Colonic mucosa (tissue), 4 donors: ENCODE results near the gene GAK. TPM values are rescaled to one million over a fixed set of nuclear protein-coding genes. Genes with fewer than 3 reads are reported as not detected.

Experiments
- DNase-seq: peaks from one replicate; pipeline ENCODE4 v3.0.0-alpha.2; 2020
- H3K27ac ChIP-seq: fragments of 200-600 bp; one replicate; pipeline ENCODE4 v1.8.0; 2021
- H3K27me3 ChIP-seq: fragments of 200-600 bp; one replicate; pipeline ENCODE4 v1.8.0; 2021
- H3K36me3 ChIP-seq: fragments of 200-600 bp; one replicate; pipeline ENCODE4 v1.8.0; 2021
- H3K4me1 ChIP-seq: fragments of 200-600 bp; one replicate; pipeline ENCODE4 v1.8.0; 2021; ENCODE audit warnings: mild to moderate bottlenecking
- H3K4me3 ChIP-seq: fragments of 200-600 bp; one replicate; pipeline ENCODE4 v1.8.0; 2021
- H3K9ac ChIP-seq, 2 donors: one replicate each; pipeline ENCODE4 v1.7.0; 2013; ENCODE audit warnings: control low read depth in 2 of 2, low read depth in 2 of 2, low read length in 2 of 2
- H3K9me3 ChIP-seq: fragments of 200-600 bp; one replicate; pipeline ENCODE4 v1.8.0; 2021
- intact Hi-C: fragments of 100-400 bp; cut with DNase I; formaldehyde crosslinking; loops from one replicate; pipeline ENCODE4 v1.14.1; 2022
- total RNA-seq, 2 donors: library from RNA; stranded (reverse); fragmentation: NEBNext Ultra II Directional in 1 of 2; extraction: Animal tissue kit (Norgen Biotek cat#: 25700) in 1 of 2; gene quantifications; one replicate each; pipeline ENCODE4 v1.2.1, GENCODE V29; 2021
- TF ChIP-seq, protein P1 (sequence below): fragments of 200-600 bp; IDR thresholded peaks from one replicate; pipeline ENCODE4 v1.8.0; 2022; ENCODE audit warnings: antibody characterized with exemption, mild to moderate bottlenecking
- donor health status: healthy.
- donor health status: DM: no; HTN: no; CAD: no.
- donor health status: DM: no; HTN: no; CAD: no.

Gene GAK
- total RNA-seq, 2 donors from 2014 or later, result 198 to 266 TPM

DNA sequence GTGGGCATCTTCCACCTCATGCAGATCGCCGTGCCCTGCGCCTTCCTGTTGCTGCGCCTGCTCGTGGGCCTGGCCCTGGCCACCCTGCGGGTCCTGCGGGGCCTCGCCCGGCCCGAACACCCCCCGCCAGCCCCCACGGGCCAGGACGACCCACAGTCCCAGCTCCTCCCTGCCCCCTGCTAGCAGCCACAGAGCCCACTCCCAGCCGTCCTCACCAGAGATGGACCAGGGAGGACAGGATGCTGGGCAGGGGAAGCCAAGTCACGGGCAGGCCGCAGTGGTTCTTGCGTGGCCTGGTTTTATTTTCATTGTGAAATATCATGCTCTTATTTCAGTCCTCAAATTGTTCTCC lies 26.2 kb upstream of the GAK start:
- no peaks in the 10 kb centered on the region for H3K36me3 ChIP-seq
- no peak overlapping the region for H3K9ac ChIP-seq
- no peaks in the 10 kb centered on the region for H3K27me3 ChIP-seq
- TF ChIP-seq, protein P1, sequence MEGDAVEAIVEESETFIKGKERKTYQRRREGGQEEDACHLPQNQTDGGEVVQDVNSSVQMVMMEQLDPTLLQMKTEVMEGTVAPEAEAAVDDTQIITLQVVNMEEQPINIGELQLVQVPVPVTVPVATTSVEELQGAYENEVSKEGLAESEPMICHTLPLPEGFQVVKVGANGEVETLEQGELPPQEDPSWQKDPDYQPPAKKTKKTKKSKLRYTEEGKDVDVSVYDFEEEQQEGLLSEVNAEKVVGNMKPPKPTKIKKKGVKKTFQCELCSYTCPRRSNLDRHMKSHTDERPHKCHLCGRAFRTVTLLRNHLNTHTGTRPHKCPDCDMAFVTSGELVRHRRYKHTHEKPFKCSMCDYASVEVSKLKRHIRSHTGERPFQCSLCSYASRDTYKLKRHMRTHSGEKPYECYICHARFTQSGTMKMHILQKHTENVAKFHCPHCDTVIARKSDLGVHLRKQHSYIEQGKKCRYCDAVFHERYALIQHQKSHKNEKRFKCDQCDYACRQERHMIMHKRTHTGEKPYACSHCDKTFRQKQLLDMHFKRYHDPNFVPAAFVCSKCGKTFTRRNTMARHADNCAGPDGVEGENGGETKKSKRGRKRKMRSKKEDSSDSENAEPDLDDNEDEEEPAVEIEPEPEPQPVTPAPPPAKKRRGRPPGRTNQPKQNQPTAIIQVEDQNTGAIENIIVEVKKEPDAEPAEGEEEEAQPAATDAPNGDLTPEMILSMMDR, result no peak
- no peak overlapping the region for H3K27ac ChIP-seq
- H3K4me1 ChIP-seq, result no peaks in the 10 kb centered on the region
- no peak overlapping the region for H3K4me3 ChIP-seq
- intact Hi-C loops, result no loop called here
- no peaks in the 10 kb centered on the region for H3K9me3 ChIP-seq
- DNase-seq, result no peak

DNA sequence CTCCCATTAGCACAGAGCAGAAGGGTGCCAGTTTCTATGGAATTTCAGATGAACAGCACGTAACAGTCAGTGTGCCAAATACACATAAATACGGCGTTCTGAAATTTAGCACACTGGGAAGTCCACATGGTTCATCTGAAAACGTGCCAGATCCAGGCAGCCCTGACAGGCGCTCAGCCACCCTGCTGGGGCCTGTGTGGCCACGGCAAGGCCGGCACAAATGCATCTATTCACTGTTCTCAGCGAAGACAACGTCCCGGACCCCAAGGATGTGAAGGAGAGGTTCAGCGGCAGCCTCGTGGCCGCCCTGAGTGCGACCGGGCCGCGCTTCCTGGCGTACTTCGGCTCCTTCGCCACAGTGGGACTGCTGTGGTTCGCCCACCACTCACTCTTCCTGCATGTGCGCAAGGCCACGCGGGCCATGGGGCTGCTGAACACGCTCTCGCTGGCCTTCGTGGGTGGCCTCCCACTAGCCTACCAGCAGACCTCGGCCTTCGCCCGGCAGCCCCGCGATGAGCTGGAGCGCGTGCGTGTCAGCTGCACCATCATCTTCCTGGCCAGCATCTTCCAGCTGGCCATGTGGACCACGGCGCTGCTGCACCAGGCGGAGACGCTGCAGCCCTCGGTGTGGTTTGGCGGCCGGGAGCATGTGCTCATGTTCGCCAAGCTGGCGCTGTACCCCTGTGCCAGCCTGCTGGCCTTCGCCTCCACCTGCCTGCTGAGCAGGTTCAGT lies 25.6 kb upstream of the GAK start:
- Histone ChIP-seq H3K36me3 (no peaks in the 10 kb centered on the region), H3K27ac (no peak overlapping the region), H3K4me3 (no peak overlapping the region), H3K27me3 (no peaks in the 10 kb centered on the region), H3K4me1 (no peaks in the 10 kb centered on the region), H3K9ac (no peak overlapping the region), H3K9me3 (no peaks in the 10 kb centered on the region)
- intact Hi-C loops, result no loop called here
- DNase-seq, result no peak
- TF ChIP-seq, protein P1, result no peak

DNA sequence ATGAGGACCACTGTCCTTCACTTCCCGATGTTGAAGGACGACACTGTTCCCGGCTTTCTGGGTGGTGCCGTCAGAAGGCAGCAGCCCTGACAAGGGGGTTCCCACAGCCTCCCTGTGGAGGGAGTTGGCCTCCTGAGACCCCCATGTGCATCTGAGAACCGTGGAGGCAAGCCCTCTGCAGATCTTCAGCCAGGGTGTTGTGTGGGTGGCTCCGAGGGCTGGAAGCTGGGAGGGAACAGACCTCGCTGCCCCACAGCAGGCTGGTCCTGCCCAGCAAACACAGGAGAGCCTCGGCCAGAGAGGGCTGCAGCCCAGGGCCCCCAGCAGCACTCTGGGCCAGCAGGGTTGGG lies 25.1 kb upstream of the GAK start:
- H3K27ac ChIP-seq, result no peak overlapping the region

DNA sequence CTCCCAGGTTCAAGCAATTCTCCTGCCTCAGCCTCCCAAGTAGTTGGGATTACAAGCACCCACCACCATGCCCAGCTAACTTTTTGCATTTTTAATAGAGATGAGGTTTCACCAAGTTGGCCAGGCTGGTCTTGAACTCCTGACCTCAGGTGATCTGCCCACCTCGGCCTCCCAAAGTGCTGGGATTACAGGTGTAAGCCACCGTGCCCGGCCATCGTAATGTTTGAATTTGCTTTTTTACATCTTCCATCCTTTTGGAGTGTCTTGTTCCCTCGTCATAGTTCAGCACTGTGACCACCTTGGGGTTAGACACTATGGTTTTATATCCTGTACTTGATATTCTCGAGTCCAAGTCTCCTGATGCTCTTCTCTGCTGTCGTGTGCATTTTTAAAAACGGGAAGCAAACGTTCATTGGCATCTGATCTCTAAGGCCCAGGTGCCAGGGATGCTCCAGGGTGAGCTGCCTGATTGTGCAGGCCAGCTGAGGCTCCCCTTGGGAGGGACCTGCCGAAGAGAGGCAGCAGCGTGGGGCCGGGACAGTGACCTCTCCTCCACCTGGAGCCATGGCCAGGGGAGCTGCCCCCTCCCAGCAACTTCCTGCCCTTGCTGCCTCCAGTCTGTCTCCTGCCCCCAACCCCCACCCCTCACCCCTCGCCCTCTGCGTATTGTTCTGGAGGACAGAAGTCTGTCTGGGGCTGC lies 24.6 kb upstream of the GAK start:
- no peak overlapping the region for H3K9ac ChIP-seq
- no peak for DNase-seq
- no peaks in the 10 kb centered on the region for H3K27me3 ChIP-seq
- H3K4me1 ChIP-seq, result no peaks in the 10 kb centered on the region
- intact Hi-C loops, result no loop called here
- H3K27ac ChIP-seq, result no peak overlapping the region
- no peaks in the 10 kb centered on the region for H3K36me3 ChIP-seq
- H3K9me3 ChIP-seq, result no peaks in the 10 kb centered on the region
- TF ChIP-seq, protein P1, result no peak
- H3K4me3 ChIP-seq, result no peak overlapping the region

More for the DNA sequence above, 25.1 kb upstream of the GAK start:
- Histone ChIP-seq H3K9me3 (no peaks in the 10 kb centered on the region), H3K4me3 (no peak overlapping the region), H3K9ac (no peak overlapping the region), H3K4me1 (no peaks in the 10 kb centered on the region), H3K36me3 (no peaks in the 10 kb centered on the region), H3K27me3 (no peaks in the 10 kb centered on the region)
- intact Hi-C loops, result no loop called here
- TF ChIP-seq, protein P1, result no peak
- no peak for DNase-seq

DNA sequence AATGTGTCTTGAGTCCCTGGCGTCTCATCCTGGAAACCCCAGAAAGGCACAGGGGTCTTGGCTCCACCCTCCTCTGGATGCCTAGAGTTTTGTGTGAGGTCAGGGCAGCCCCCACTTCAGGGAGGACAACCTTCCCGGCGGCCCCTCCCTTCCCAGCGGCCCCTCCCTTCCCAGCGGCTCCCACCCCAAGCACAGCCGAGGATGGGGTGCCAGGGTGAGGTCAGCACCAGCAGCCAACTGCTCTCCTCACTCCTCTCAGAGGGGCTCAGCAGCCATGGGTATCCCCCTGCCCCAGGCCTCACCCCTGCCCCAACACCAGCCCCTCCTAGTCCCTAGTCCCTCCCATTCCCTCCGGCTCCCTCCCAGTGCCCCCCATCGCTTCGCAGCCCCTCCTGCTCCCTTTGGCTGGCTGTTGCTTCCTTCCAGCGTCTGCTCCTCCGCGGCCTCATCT lies 23.8 kb upstream of the GAK start:
- no peak overlapping the region for H3K4me3 ChIP-seq
- H3K9me3 ChIP-seq, result no peaks in the 10 kb centered on the region
- no peak overlapping the region for H3K27ac ChIP-seq
- intact Hi-C loops, result no loop called here
- H3K36me3 ChIP-seq, result no peaks in the 10 kb centered on the region
- TF ChIP-seq, protein P1, result no peak
- no peaks in the 10 kb centered on the region for H3K27me3 ChIP-seq
- no peak for DNase-seq
- no peaks in the 10 kb centered on the region for H3K4me1 ChIP-seq
- H3K9ac ChIP-seq, result no peak overlapping the region
